K562 (cell line): ENCODE results near the gene C4orf54. TPM values are rescaled to one million over a fixed set of nuclear protein-coding genes. Genes with fewer than 3 reads are reported as not detected.

Experiments
- ATAC-seq: fragments of 200-7000 bp; cut with Tn5 transposase; 3 replicates; pipeline ENCODE4 v1.9.1; 2020; ENCODE audit warnings: moderate library complexity
- BruUV-seq: library from RNA; stranded (reverse); fragments of 400-500 nt; replicated peaks from 2 replicates; lab custom pipeline; 2021; lab: Mats Ljungman, UMichigan
- CTCF ChIA-PET: fragments of 300-600 bp; formaldehyde crosslinking; extraction: SDS; loops from one replicate; lab custom pipeline; 2021; ENCODE audit warnings: low intra/inter-chr PET ratio; lab: Yijun Ruan, JAX
- POLR2A ChIA-PET: fragments of 300-600, 350-650 bp; sonication (Branson Sonifier 250); formaldehyde crosslinking; extraction: SDS; loops from one replicate; lab custom pipeline; 2021; ENCODE audit warnings: antibody characterized with exemption, inconsistent platforms; lab: Yijun Ruan, JAX
- DNase-seq, 4 experiments: peaks; one replicate each; pipeline versions ENCODE4 v3.0.0 to v3.0.0-alpha.2; 2011 to 2018; ENCODE audit warnings: low spot score in 3 of 4, mixed read lengths in 3 of 4; ENCODE audit errors: extremely low read depth in 1 of 4
- FAIRE-seq: peaks from 2 replicates; lab custom pipeline; 2011; peaks lifted over from hg19 to GRCh38; lab: Jason Lieb, UNC
- H2AFZ ChIP-seq: 2 replicates; pipeline ENCODE4 v1.6.0; 2011; ENCODE audit warnings: low read depth, low read length, control low read depth, inconsistent platforms
- H3K27ac ChIP-seq: fragments of 200-600 bp; 3 replicates; pipeline ENCODE4 v1.8.0; 2011; ENCODE audit warnings: low read depth, mild to moderate bottlenecking, control low read depth, inconsistent platforms, low read length, moderate library complexity, mixed read lengths; ENCODE audit errors: extremely low read depth
- H3K27me3 ChIP-seq, 2 experiments: fragments of 300-600 bp in 1 of 2; 2 replicates in 1 of 2; 3 replicates in 1 of 2; pipeline versions ENCODE4 v1.6.0 to v1.8.0; 2011; ENCODE audit warnings: inconsistent platforms in 2 of 2, low read length in 2 of 2, mild to moderate bottlenecking in 1 of 2, mixed read lengths in 1 of 2, moderate library complexity in 1 of 2; ENCODE audit not compliant: control insufficient read depth in 2 of 2, insufficient read depth in 2 of 2
- H3K36me3 ChIP-seq: fragments of 300-600 bp; 3 replicates; pipeline ENCODE4 v1.8.0; 2011; ENCODE audit warnings: mild to moderate bottlenecking, low read length, inconsistent platforms; ENCODE audit not compliant: control insufficient read depth, insufficient read depth
- H3K4me1 ChIP-seq, 2 experiments: fragments of 200-600 bp in 1 of 2; replicated peaks in 1 of 2; 2 replicates in 1 of 2; 3 replicates in 1 of 2; pipeline versions ENCODE4 v1.5.1 to v1.8.0; 2011; ENCODE audit warnings: inconsistent platforms in 2 of 2, low read length in 2 of 2, mild to moderate bottlenecking in 1 of 2, mixed read lengths in 1 of 2, moderate library complexity in 1 of 2; ENCODE audit not compliant: control insufficient read depth in 2 of 2, insufficient read depth in 2 of 2
- H3K4me2 ChIP-seq: 2 replicates; pipeline ENCODE4 v1.6.1; 2011; ENCODE audit warnings: low read length, control low read depth, inconsistent platforms, mixed read lengths; ENCODE audit not compliant: insufficient read depth
- H3K4me3 ChIP-seq: fragments of 200-600 bp; sonication (generic), shearing (Covaris generic); 2 replicates; pipeline ENCODE4 v1.5.1; 2016; ENCODE audit warnings: control low read depth, inconsistent platforms
- H3K79me2 ChIP-seq: fragments of 200-600 bp; 3 replicates; pipeline ENCODE4 v1.8.0; 2011; ENCODE audit warnings: low read length, inconsistent platforms; ENCODE audit not compliant: control insufficient read depth, insufficient read depth
- H3K9ac ChIP-seq, 2 experiments: 2 replicates each; pipeline versions ENCODE4 v1.6.0 to v1.6.1; 2011; ENCODE audit warnings: low read depth in 2 of 2, low read length in 2 of 2, control low read depth in 1 of 2, inconsistent platforms in 1 of 2, mild to moderate bottlenecking in 1 of 2, mixed read lengths in 1 of 2; ENCODE audit not compliant: insufficient read depth in 1 of 2
- H3K9me1 ChIP-seq: one replicate; pipeline ENCODE4 v1.6.0; 2011; ENCODE audit warnings: inconsistent platforms, mild to moderate bottlenecking, low read length, moderate library complexity; ENCODE audit not compliant: control insufficient read depth, insufficient read depth
- H3K9me3 ChIP-seq: replicated peaks from 2 replicates; pipeline ENCODE4 v1.5.1; 2011; ENCODE audit warnings: low read depth, low read length, inconsistent platforms; ENCODE audit not compliant: control insufficient read depth, insufficient read depth
- H4K20me1 ChIP-seq: replicated peaks from 2 replicates; pipeline ENCODE4 v1.6.1; 2011; ENCODE audit warnings: low read length, inconsistent platforms, mixed read lengths; ENCODE audit not compliant: control insufficient read depth, insufficient read depth
- ASH1L ChIP-seq: fragments of 450-650 bp; IDR thresholded peaks from 2 replicates; pipeline ENCODE4 v1.6.1; 2018; ENCODE audit warnings: borderline replicate concordance, mild to moderate bottlenecking, low read depth; ENCODE audit not compliant: partially characterized antibody
- ATF7 ChIP-seq: fragments of 450-650 bp; IDR thresholded peaks from 2 replicates; pipeline ENCODE4 v1.7.1; 2014; ENCODE audit warnings: mild to moderate bottlenecking, moderate library complexity
- CLOCK ChIP-seq: fragments of 250-450 bp; sonication (Bioruptor Pico); IDR thresholded peaks from 2 replicates; pipeline ENCODE4 v1.4.0; 2020; ENCODE audit warnings: mild to moderate bottlenecking, moderate library complexity, borderline replicate concordance
- FOXK1 ChIP-seq: sonication (generic); formaldehyde crosslinking; IDR thresholded peaks from 2 replicates; pipeline ENCODE4 v1.8.0; 2022; ENCODE audit warnings: missing genetic modification reagents, mild to moderate bottlenecking, borderline replicate concordance
- GABPB2 ChIP-seq: fragments of 250-450 bp; sonication (Bioruptor Pico); conservative IDR thresholded peaks from 2 replicates; pipeline ENCODE4 v1.5.1; 2021; ENCODE audit warnings: mild to moderate bottlenecking
- MIER1 ChIP-seq: fragments of 450-650 bp; IDR thresholded peaks from 2 replicates; pipeline ENCODE4 v1.6.1; 2016; ENCODE audit warnings: antibody characterized with exemption, mild to moderate bottlenecking, low read depth
- NEUROD1 ChIP-seq: fragments of 150-350 bp; IDR thresholded peaks from 2 replicates; pipeline ENCODE4 v1.6.1; 2014; ENCODE audit warnings: borderline replicate concordance, low read length, low read depth; ENCODE audit not compliant: partially characterized antibody
- POU5F1 ChIP-seq: fragments of 150-350 bp; IDR thresholded peaks from 2 replicates; pipeline ENCODE4 v1.6.1; 2014; ENCODE audit warnings: borderline replicate concordance, low read length, low read depth, mild to moderate bottlenecking; ENCODE audit not compliant: partially characterized antibody
- PRMT5 ChIP-seq: sonication (generic); formaldehyde crosslinking; IDR thresholded peaks from 2 replicates; pipeline ENCODE4 v1.5.0; 2020; ENCODE audit warnings: missing genetic modification reagents
- RBM39 ChIP-seq: fragments of 200-400 bp; formaldehyde crosslinking; optimal IDR thresholded peaks from 2 replicates; pipeline ENCODE3; 2018; ENCODE audit warnings: low read depth, low read length
- ZKSCAN3 ChIP-seq: fragments of 250-450 bp; sonication (Bioruptor Pico); IDR thresholded peaks from 2 replicates; pipeline ENCODE4 v1.4.0; 2020
- ZNF699 ChIP-seq: fragments of 250-450 bp; sonication (Bioruptor Pico); IDR thresholded peaks from 2 replicates; pipeline ENCODE4 v1.8.0; 2021; ENCODE audit warnings: mild to moderate bottlenecking, moderate library complexity; ENCODE audit not compliant: insufficient replicate concordance
- ZNF766 ChIP-seq: fragments of 200-800 bp; sonication (Bioruptor generic); conservative IDR thresholded peaks from 2 replicates; pipeline ENCODE4 v1.6.1; 2016; ENCODE audit warnings: missing genetic modification characterization, missing compliant biosample characterization
- WGBS: fragments of 100-300 bp; shearing (Covaris generic); methylation state at CpG from one replicate; pipeline ENCODE4 v1.1.6; 2016; ENCODE audit warnings: low coverage, mixed read lengths; ENCODE audit not compliant: insufficient coverage; ENCODE audit errors: missing lambda C conversion rate; 5-methylcytosine and 5-hydroxymethylcytosine counted together
- in situ Hi-C: fragments of 300-500 bp; cut with MboI; formaldehyde crosslinking; loops from 4 replicates; pipeline ENCODE4 v1.15.0; 2018; ENCODE audit warnings: inconsistent platforms, mixed read lengths
- intact Hi-C: fragments of 100-400 bp; cut with micrococcal nuclease; formaldehyde crosslinking; loops from 2 replicates; pipeline ENCODE4 v1.14.2; 2022
- polyA plus RNA-seq, 8 experiments: library from polyadenylated mRNA; depleted of rRNA in 4 of 8; stranded (reverse) in 5 of 8; unstranded in 3 of 8; fragments of >200 nt; fragmentation: Nextera tagmentation in 2 of 8; fragmentation: Illumina TruSeq in 1 of 8; extraction: Ambion mirVana in 2 of 8; extraction: Trizol in 1 of 8; gene quantifications; 2 replicates each; pipeline versions ENCODE4 v1.2.1 to v1.2.3, GENCODE V29; 2011 to 2014; ENCODE audit warnings: inconsistent platforms in 1 of 8, missing spikeins in 1 of 8
- total RNA-seq, 7 experiments: library from RNA; depleted of rRNA in 6 of 7; stranded (reverse); fragments of >200 nt in 6 of 7; fragmentation: Illumina TruSeq in 2 of 7; extraction: Trizol in 2 of 7; gene quantifications; 2 replicates each; pipeline versions ENCODE4 v1.2.1 to v1.2.3, GENCODE V29; 2011 to 2021; ENCODE audit warnings: low replicate concordance in 1 of 7
- TF ChIP-seq, protein P1 (sequence below), 2 experiments: fragments of 450-650 bp; conservative IDR thresholded peaks; 2 replicates each; pipeline ENCODE4 v1.6.1; 2017; ENCODE audit warnings: mild to moderate bottlenecking in 2 of 2, moderate library complexity in 2 of 2

The C4orf54 gene
- total and polyA plus RNA-seq, 9 of the 15 experiments (the other 6 are each of a cell fraction or from before 2014, with no cell fraction given) = not detected

DNA sequence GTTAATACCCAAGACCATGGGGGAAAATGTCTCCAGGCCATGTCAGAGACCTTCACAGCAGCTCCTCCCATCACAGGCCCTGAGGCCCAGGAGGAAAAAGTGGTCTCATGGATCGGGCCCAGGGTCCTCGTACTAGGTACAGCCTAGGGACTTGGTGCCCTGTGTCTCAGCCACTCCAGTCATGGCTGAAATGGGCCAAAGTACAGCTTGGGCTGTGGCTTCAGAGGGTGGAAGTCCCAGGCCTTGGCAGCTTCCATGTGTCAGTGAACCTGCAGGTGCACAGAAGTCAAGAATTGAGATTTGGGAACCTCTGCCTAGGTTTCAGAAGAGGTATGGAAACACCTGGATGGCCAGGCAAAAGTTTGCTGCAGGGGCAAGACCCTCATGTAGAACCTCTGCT is 27.6 kb upstream of the C4orf54 start:
- no TSS peak for BruUV-seq
- Histone ChIP-seq H4K20me1 (no peaks in the 10 kb centered on the region), H3K9me3 (no peaks in the 10 kb centered on the region), H2AFZ (no peak overlapping the region), H3K79me2 (no peaks in the 10 kb centered on the region), H3K4me3 (no peak overlapping the region), H3K4me2 (no peak overlapping the region), H3K36me3 (no peaks in the 10 kb centered on the region), H3K9ac (no peak overlapping the region), H3K27me3 (no peaks in the 10 kb centered on the region), H3K9me1 (no peaks in the 10 kb centered on the region), H3K27ac (no peak overlapping the region), H3K4me1 (no peaks in the 10 kb centered on the region)
- no peak for DNase-seq
- POLR2A ChIA-PET = interaction anchor here (0.7 kb wide), 1 partner anchor 33 kb away, joined by 3 read pairs; no protein-coding TSS in a partner anchor
- intact Hi-C loops (no loop called here), in situ Hi-C loops (no loop called here)
- no peak for TF ChIP-seq CLOCK (CRISPR knock-in tag)
- TF ChIP-seq ZNF699 (CRISPR knock-in tag) = no peak
- no peak for TF ChIP-seq PRMT5 (CRISPR knock-in tag)
- TF ChIP-seq GABPB2 = no peak
- TF ChIP-seq ZKSCAN3 (CRISPR knock-in tag) = no peak
- no peak for TF ChIP-seq FOXK1 (CRISPR knock-in tag)
- TF ChIP-seq, protein P1, sequence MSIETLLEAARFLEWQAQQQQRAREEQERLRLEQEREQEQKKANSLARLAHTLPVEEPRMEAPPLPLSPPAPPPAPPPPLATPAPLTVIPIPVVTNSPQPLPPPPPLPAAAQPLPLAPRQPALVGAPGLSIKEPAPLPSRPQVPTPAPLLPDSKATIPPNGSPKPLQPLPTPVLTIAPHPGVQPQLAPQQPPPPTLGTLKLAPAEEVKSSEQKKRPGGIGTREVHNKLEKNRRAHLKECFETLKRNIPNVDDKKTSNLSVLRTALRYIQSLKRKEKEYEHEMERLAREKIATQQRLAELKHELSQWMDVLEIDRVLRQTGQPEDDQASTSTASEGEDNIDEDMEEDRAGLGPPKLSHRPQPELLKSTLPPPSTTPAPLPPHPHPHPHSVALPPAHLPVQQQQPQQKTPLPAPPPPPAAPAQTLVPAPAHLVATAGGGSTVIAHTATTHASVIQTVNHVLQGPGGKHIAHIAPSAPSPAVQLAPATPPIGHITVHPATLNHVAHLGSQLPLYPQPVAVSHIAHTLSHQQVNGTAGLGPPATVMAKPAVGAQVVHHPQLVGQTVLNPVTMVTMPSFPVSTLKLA (conservative IDR thresholded peaks at IDR 0.05) = no peak
- no peak for TF ChIP-seq RBM39
- TF ChIP-seq ASH1L = no peak
- TF ChIP-seq NEUROD1 = no peak
- TF ChIP-seq MIER1 = no peak
- TF ChIP-seq POU5F1 = no peak
- TF ChIP-seq ZNF766 (CRISPR knock-in tag) = no peak
- no peak for TF ChIP-seq ATF7
- no peak for FAIRE-seq
- CTCF ChIA-PET = no interaction called here
- ATAC-seq = no peak
- WGBS = 0% methylated on average over 2 of the region's 2 CpGs
